ENCODE measurements around the gene PPP2R5D.

PPP2R5D gene

DNA sequence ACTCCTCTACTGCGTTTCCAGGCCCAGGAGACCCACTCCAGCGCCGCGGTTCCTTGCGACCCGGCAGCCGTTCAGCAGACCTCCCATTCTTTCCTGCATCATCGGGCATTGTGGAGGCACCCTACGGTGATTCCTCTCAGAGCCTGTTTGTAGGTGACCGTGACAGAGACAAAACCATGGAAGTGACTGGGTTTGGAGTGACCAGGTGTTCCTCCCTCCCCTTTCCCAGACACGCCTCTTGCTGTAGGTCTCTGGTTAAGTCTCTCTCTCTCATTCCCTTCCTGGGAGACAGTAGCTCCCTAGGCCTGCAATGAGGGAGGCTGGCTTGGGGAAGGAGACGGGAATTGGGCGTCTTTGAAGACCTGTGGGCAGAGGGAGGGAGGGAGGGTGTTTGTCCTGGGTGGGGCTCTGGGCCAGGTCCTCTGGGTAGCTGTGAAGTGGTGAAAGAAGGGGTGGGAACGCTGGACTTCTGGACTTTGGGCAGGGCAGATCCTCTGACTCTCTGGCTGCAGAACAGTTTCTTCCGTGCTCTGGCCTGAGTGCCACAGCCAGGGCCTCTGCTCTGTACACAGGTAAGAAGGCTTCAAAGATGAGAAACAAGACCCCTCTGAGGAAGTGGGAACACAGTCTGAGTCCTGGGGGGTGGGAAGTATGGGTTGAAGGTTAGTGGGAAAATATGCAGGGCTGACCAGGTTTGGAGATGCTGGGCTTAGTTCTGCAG is 75.8 kb downstream of the PPP2R5D start:
- no peak for DNase-seq

DNA sequence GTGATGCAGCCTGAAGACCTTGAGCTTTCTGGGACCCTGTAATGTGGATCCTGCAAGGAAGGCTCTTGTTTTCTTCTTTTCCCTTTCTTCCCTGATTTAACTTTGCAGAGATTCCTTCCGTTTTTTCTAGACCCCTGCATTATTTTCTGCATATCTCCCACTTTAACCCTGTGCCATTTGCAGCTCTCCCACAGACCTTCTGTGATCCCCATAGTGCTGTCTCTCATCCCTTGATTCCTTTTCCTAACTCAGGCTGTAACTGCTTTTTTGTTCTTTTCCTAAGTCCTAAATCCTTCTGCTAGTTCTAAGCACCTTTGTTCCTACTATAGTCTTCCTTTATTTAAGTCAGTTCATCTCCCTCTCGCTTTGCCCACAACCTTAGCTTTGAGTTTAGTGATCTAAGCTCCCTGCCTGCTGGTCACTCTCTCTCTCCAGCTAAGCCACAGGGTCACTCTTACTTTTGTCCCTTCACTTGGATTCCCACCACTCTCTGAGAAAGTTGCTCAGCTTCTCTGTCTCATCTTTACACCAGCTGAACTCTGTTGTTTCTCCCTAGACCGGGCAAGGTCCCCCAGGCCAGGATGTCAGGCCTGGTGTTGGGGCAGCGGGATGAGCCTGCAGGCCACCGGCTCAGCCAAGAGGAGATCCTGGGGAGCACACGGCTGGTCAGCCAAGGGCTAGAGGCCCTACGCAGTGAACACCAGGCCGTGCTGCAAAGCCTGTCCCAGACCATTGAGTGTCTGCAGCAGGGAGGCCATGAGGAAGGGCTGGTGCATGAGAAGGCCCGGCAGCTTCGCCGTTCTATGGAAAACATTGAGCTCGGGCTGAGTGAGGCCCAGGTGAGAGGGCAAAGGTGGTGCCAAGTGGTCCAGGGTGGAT is 76.6 kb downstream of the PPP2R5D start:
- DNase-seq: no peak

DNA sequence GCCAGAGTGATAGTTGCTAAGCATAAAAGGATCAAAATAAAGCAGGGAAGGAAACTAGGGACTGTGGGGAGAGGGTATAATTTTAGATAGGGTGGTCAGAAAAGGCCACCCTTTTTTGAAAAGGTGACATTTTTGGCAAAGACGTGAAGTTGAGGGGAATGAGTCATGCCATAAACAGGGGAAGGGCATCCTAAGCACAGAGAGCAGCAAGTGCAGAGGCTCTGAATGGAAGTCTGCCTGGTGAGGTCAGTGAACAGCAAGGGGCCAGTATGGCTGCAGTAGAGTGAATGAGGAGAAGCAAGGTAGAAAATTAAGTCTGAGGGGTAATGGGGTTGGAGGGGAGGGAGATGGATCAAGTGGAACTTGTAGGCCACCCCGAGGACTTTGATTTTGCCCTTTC is 77.5 kb downstream of the PPP2R5D start:
- DNase-seq: no peak

All from right forelimb (tissue), 1 donor.